ENCODE results near the gene RSF1. TPM values are rescaled to one million over a fixed set of nuclear protein-coding genes. Genes with fewer than 3 reads are reported as not detected.
"Not testable (repeated sequence)": the region's sequence is repeated elsewhere in the genome, so short reads cannot be mapped to it uniquely, and the experiment has no call there.

Gene RSF1
- total and polyA plus RNA-seq, 7 donors: 2.7 to 34.8 (median 30.0) TPM

DNA sequence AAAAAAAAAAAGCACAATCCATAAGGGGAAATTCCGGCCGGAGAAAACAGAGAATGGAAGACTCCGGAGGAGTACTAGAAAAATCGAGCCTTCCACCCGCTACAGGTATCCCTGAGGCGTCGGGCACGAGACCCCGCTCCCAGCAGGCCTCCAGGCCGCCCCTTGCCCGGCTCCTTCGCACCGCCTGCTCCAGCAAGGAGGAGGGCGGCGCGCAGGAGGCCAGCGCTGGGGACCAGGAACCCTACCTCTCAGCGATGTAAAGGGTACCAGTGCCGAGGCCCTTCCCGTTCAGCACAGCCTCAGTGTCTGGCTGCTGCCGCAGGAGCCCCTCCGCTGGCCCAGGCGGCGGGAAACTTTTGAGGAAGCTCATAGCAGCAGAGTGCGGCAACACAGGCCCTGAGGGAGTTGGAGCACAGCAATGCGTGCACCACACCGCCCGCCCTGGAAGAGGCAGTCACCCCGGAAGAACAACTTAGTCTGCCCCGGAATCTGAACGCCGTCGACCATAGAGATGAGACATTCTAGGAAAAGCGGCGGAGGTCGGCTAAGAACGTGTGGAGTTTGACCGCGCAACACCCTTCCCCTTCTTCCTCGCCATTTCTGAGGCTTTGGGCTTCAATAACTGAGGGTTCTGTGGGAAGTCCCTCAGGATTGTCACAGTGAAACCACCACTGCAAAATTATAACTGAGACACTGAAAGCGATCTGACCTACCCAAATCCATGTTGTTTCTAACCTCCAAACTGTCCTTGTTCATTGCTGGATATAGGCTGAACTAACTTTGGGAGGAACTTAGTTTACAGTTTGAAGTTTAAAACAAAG, 183.0 kb downstream of the RSF1 start, which contains the start of gene CLNS1A:
Gene CLNS1A (minus strand): TSS at position 450 of the 821 bp plus-strand sequence. CDS start 80 bp downstream, at position 370.
- H3K4me3 ChIP-seq: peak within 1 kb of the TSS; percentile 97
- DNase-seq (peak; percentile 84 to 92), ATAC-seq (peak; percentile 96 to 99 (median 98))
- no peaks in the 10 kb centered on the region for H3K4me1 ChIP-seq
- H3K27ac ChIP-seq: peak within 1 kb of the TSS; percentile 78
- TF ChIP-seq, protein P1, sequence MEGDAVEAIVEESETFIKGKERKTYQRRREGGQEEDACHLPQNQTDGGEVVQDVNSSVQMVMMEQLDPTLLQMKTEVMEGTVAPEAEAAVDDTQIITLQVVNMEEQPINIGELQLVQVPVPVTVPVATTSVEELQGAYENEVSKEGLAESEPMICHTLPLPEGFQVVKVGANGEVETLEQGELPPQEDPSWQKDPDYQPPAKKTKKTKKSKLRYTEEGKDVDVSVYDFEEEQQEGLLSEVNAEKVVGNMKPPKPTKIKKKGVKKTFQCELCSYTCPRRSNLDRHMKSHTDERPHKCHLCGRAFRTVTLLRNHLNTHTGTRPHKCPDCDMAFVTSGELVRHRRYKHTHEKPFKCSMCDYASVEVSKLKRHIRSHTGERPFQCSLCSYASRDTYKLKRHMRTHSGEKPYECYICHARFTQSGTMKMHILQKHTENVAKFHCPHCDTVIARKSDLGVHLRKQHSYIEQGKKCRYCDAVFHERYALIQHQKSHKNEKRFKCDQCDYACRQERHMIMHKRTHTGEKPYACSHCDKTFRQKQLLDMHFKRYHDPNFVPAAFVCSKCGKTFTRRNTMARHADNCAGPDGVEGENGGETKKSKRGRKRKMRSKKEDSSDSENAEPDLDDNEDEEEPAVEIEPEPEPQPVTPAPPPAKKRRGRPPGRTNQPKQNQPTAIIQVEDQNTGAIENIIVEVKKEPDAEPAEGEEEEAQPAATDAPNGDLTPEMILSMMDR (IDR thresholded peaks at IDR 0.05): no peak
- WGBS, 3 donors: 0 to 1% (median 1%) methylated on average over 35 to 41 of the region's 41 CpGs
- intact Hi-C loops (cut with DNase I): no loop called here
- H3K9me3 ChIP-seq: no peaks in the 10 kb centered on the region
- H3K27me3 ChIP-seq (ENCODE audit: insufficient read depth in 3 of 3, low read length in 2 of 3): peaks cover 0 to 7% (median 0%) of the 10 kb centered on the region in 3 donors
- peaks cover 0 to 6% of the 10 kb centered on the region in 2 donors for H3K36me3 ChIP-seq (ENCODE audit: insufficient read depth in 1 of 2, low read depth in 1 of 2)

DNA sequence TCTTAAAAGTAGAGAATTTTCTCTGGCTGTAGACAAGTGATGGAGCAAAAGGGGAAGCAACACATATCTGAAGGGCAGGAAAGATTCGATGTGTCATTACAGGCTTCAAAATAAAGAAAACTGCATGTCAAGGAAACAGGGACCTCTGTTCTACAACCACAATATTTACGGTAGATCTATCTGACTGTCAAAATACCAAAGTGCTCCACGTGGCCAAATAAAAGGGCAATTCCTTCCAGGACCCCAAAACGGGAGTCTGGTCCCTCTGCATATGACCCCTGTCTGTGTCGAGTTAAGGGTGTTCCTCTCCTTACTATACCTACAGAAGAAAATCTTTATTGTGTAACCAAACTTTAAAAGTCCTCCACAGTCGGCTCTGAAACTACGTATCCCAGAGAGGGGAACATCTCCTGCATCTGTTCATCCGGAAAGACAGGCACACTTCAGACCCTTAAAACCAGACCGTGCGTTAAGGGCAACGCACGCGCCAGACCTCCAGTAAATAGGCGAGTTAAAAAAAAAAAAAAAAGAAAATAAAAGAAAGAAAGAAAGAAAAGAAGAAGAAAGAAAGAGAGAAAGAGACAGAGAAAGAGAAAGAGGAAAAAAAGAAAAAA, 183.7 kb downstream of the RSF1 start:
- H3K27ac ChIP-seq: peak overlapping the region; percentile 78
- no peak for DNase-seq
- peak in 1 of 4 donors; percentile 25 for ATAC-seq
- H3K4me1 ChIP-seq: no peaks in the 10 kb centered on the region
- intact Hi-C loops (cut with DNase I): no loop called here
- H3K27me3 ChIP-seq (ENCODE audit: insufficient read depth in 3 of 3, low read length in 2 of 3): peaks cover 0 to 7% (median 0%) of the 10 kb centered on the region in 3 donors
- peak overlapping the region; percentile 97 for H3K4me3 ChIP-seq
- 4 to 6% (median 4%) methylated on average over 14 of the region's 14 CpGs for WGBS, 3 donors
- peaks cover 0 to 6% of the 10 kb centered on the region in 2 donors for H3K36me3 ChIP-seq (ENCODE audit: insufficient read depth in 1 of 2, low read depth in 1 of 2)
- H3K9me3 ChIP-seq: no peaks in the 10 kb centered on the region
- TF ChIP-seq, protein P1 (IDR thresholded peaks at IDR 0.05): no peak

DNA sequence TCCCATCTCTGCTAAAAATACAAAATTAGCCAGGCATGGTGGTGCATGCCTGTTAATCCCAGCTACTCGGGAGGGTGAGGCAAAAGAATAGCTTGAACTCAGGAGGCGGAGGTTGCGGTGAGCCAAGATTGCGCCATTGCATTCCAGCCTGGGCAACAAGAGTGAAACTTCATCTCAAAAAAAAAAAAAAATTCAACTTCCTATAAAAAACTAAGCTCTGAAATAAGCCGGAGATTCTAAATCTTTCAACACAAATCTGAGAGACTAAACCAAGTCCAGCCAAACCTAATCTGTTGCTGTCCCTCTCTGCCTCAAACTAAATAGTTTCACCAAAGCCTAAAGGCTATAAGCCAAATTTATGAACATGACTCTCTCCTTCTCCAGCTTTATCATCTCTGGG, 186.6 kb downstream of the RSF1 start:
- H3K9me3 ChIP-seq; ATAC-seq; intact Hi-C loops (cut with DNase I); H3K27me3 ChIP-seq (ENCODE audit: insufficient read depth in 3 of 3, low read length in 2 of 3); H3K4me3 ChIP-seq; H3K27ac ChIP-seq; DNase-seq; H3K4me1 ChIP-seq: not testable (repeated sequence)
- WGBS, 3 donors: 72 to 82% (median 75%) methylated on average over 5 of the region's 5 CpGs
- peaks cover 0 to 11% of the 10 kb centered on the region in 2 donors for H3K36me3 ChIP-seq (ENCODE audit: insufficient read depth in 1 of 2, low read depth in 1 of 2)

DNA sequence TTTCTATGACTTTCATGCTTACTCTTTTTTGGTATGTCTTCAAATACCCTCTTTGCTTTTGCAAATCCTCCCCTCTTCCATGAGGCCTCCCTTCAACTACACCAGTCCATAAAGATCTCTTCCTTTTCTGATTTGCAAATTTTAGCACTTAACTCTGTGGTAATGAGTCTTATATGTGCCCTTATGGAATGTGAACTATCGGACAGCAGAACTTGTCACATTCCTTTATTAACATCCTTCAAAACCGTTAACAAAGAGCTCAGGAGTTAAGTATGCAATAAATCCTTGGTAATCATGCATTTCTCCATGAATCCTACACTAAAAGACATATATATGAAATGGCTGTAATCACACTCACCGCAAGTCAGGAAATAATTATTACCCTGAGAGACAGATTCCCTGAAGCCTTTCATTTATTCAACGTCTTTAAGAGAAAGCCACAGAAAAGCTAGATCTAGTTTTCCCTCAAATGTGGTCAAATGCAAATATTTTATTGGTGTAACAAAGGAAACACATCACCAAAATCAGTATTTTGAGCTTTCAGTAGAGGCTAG, 190.3 kb downstream of the RSF1 start:
- Histone ChIP-seq H3K9me3 (no peaks in the 10 kb centered on the region), H3K4me1 (no peaks in the 10 kb centered on the region), H3K4me3 (no peak overlapping the region), H3K27ac (no peak overlapping the region), H3K36me3 (ENCODE audit: insufficient read depth in 1 of 2, low read depth in 1 of 2) (peaks cover under 1 to 35% of the 10 kb centered on the region in 2 donors), H3K27me3 (ENCODE audit: insufficient read depth in 3 of 3, low read length in 2 of 3) (no peaks in the 10 kb centered on the region)
- 74 to 80% (median 76%) methylated on average over 4 of the region's 4 CpGs for WGBS, 3 donors
- intact Hi-C loops (cut with DNase I): no loop called here
- ATAC-seq (no peak), DNase-seq (no peak)
- TF ChIP-seq, protein P1 (IDR thresholded peaks at IDR 0.05): no peak
